LNCaP clone FGC (cell line): ENCODE results near the gene SLC13A2.
"Not testable (repeated sequence)": the region's sequence is repeated elsewhere in the genome, so short reads cannot be mapped to it uniquely, and the experiment has no call there.

Experiments
- DNase-seq: peaks from one replicate; pipeline ENCODE4 v3.0.0-alpha.2; 2011; ENCODE audit warnings: low read depth
- H3K4me3 ChIP-seq: 2 replicates; pipeline ENCODE4 v1.5.1; 2011; ENCODE audit warnings: mild to moderate bottlenecking, low read depth, low read length, control low read depth
- TF ChIP-seq, protein P1 (sequence below): IDR thresholded peaks from 2 replicates; pipeline ENCODE4 v1.5.1; 2012; ENCODE audit warnings: mild to moderate bottlenecking; ENCODE audit not compliant: control insufficient read depth, insufficient read depth; ENCODE audit errors: extremely low read depth

Gene SLC13A2, protein sequence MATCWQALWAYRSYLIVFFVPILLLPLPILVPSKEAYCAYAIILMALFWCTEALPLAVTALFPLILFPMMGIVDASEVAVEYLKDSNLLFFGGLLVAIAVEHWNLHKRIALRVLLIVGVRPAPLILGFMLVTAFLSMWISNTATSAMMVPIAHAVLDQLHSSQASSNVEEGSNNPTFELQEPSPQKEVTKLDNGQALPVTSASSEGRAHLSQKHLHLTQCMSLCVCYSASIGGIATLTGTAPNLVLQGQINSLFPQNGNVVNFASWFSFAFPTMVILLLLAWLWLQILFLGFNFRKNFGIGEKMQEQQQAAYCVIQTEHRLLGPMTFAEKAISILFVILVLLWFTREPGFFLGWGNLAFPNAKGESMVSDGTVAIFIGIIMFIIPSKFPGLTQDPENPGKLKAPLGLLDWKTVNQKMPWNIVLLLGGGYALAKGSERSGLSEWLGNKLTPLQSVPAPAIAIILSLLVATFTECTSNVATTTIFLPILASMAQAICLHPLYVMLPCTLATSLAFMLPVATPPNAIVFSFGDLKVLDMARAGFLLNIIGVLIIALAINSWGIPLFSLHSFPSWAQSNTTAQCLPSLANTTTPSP

DNA sequence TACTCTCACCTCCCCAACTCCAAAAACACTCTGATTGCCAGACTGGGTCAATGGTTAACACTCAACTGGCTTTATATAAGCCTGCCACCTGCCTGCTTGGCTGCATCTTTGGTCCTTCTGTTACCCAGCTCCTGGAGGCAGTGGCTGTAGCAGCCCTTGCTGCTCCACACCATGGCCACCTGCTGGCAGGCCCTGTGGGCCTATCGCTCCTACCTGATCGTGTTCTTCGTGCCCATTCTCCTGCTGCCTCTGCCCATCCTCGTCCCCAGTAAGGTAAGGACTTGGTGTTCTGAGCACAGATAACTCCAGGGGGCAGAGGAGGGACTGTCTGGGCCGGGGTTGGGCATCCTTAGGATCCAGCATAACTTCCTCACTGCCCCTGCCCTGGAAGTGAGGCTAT lies at the start of gene SLC13A2:
Gene SLC13A2 (plus strand): TSS at position 103 of the 400 bp plus-strand sequence. CDS start 69 bp downstream, at position 172.
- no peak within 1 kb of the TSS for H3K4me3 ChIP-seq
- TF ChIP-seq, protein P1, sequence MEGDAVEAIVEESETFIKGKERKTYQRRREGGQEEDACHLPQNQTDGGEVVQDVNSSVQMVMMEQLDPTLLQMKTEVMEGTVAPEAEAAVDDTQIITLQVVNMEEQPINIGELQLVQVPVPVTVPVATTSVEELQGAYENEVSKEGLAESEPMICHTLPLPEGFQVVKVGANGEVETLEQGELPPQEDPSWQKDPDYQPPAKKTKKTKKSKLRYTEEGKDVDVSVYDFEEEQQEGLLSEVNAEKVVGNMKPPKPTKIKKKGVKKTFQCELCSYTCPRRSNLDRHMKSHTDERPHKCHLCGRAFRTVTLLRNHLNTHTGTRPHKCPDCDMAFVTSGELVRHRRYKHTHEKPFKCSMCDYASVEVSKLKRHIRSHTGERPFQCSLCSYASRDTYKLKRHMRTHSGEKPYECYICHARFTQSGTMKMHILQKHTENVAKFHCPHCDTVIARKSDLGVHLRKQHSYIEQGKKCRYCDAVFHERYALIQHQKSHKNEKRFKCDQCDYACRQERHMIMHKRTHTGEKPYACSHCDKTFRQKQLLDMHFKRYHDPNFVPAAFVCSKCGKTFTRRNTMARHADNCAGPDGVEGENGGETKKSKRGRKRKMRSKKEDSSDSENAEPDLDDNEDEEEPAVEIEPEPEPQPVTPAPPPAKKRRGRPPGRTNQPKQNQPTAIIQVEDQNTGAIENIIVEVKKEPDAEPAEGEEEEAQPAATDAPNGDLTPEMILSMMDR, result no peak
- DNase-seq, result no peak

- DNase-seq, result no peak
Measured at GRCh38 chr17:28425206-28425605, 48.2 kb upstream of the SLC13A2 start.

DNA sequence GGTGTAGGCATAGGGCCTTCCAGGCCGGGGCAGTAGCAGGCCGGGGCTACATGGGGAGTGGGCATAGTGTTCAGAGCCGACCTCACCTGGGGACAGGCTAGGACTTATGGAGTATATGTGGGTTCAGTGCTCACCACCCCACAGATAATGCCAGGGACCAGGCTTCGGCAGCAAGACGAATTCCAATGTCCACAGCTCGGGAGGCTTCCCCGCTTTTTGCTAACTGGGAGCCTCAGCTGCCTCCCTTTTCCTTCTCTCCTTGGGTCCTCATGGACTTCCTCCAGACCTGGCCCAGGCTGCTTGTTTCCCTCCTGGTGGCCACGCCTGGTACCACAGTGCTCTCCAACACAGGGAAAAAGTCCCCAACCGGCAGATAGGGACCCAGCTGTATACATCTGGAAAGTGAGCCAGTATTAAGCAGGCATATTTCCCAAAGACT lies 47.3 kb upstream of the SLC13A2 start:
- H3K4me3 ChIP-seq, result no peak overlapping the region
- TF ChIP-seq, protein P1, result 0 out of 2 replicates have a peak, but pooled peaks have one; percentile 18
- no peak for DNase-seq

More at GRCh38 chr17:28425206-28425605, 48.2 kb upstream of the SLC13A2 start:
- TF ChIP-seq, protein P1, result no peak
- H3K4me3 ChIP-seq, result no peak overlapping the region

GRCh38 chr17:28427371-28427770 lies 46.1 kb upstream of the SLC13A2 start:
- TF ChIP-seq, protein P1, result no peak
- DNase-seq, result no peak
- H3K4me3 ChIP-seq, result no peak overlapping the region

- not testable (repeated sequence) for H3K4me3 ChIP-seq, DNase-seq
Measured at GRCh38 chr17:28427982-28428381, 45.5 kb upstream of the SLC13A2 start.

DNA sequence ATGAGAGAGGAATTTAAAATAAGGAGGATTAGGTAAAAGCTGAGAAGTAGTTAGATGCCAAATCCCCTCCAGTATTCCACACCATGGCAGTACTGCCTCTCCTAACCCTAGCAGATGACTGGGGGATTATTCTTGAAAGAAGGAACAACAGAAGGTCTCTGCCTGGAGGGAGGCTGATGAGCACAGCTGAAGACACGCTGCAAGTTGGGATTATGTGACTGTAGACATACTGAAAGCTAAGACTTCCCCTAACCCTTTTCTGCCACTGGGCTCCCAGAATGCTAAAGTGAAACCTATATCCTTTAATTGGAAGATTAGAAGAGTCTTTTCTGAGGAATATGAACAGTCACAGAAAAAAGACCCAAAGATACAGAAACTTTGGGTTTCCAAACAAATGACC lies 39.7 kb upstream of the SLC13A2 start:
- DNase-seq, result no peak
- no peak overlapping the region for H3K4me3 ChIP-seq
- TF ChIP-seq, protein P1, result no peak

DNA sequence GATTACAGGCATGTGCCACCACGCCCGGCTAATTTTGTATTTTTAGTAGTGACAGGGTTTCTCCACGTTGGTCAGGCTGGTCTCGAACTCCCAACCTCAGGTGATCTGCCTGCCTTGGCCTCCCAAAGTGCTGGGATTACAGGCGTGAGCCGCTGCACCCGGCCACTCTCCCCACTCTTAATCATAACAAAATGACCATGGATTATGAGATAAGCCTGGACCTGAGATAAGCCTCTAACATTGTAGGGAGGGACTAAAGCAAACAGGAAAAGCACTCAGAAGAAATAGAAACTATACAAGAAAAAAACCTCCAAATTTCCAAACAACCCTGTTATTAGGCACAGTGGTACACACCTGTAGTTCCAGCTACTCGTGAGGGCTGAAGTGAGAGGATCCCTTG lies 39.1 kb upstream of the SLC13A2 start:
- H3K4me3 ChIP-seq, DNase-seq: not testable (repeated sequence)
